Osteoblast (primary cell): ENCODE results near the gene NAT9. TPM values are rescaled to one million over a fixed set of nuclear protein-coding genes. Genes with fewer than 3 reads are reported as not detected.

ENCODE experiments used
- DNase-seq: peaks from one replicate; pipeline ENCODE4 v3.0.0; 2011; ENCODE audit warnings: low spot score, mixed read lengths; ENCODE audit not compliant: insufficient read length; ENCODE audit errors: missing footprints
- H2AFZ ChIP-seq: 2 replicates; pipeline ENCODE4 v1.6.0; 2011; ENCODE audit warnings: mild to moderate bottlenecking, low read length
- H3K27ac ChIP-seq: 2 replicates; pipeline ENCODE4 v1.5.1; 2011; ENCODE audit warnings: mild to moderate bottlenecking, low read depth, low read length, moderate library complexity
- H3K27me3 ChIP-seq: 2 replicates; pipeline ENCODE4 v1.6.0; 2012; ENCODE audit warnings: mild to moderate bottlenecking, control low read depth, inconsistent platforms, low read length, moderate library complexity; ENCODE audit not compliant: insufficient read depth
- H3K36me3 ChIP-seq: 2 replicates; pipeline ENCODE4 v1.5.1; 2011; ENCODE audit warnings: mild to moderate bottlenecking, low read length, control low read depth, moderate library complexity; ENCODE audit not compliant: insufficient read depth
- H3K4me1 ChIP-seq: 2 replicates; pipeline ENCODE4 v1.5.1; 2011; ENCODE audit warnings: mild to moderate bottlenecking, low read length, control low read depth, moderate library complexity; ENCODE audit not compliant: insufficient read depth
- H3K4me2 ChIP-seq: 2 replicates; pipeline ENCODE4 v1.6.0; 2011; ENCODE audit warnings: mild to moderate bottlenecking, low read length; ENCODE audit not compliant: insufficient read depth
- H3K4me3 ChIP-seq: fragments of 200-600 bp; sonication (generic); 3 replicates; pipeline ENCODE4 v1.5.1; 2012; ENCODE audit warnings: mild to moderate bottlenecking, low read length, inconsistent platforms; ENCODE audit not compliant: insufficient read depth
- H3K79me2 ChIP-seq: 2 replicates; pipeline ENCODE4 v1.6.0; 2012; ENCODE audit warnings: mild to moderate bottlenecking, low read length, control low read depth, inconsistent platforms; ENCODE audit not compliant: insufficient read depth
- H3K9me3 ChIP-seq: 2 replicates; pipeline ENCODE4 v1.5.1; 2011; ENCODE audit warnings: low read depth, low read length, control low read depth
- H4K20me1 ChIP-seq: 2 replicates; pipeline ENCODE4 v1.6.0; 2012; ENCODE audit warnings: mild to moderate bottlenecking, low read length, control low read depth; ENCODE audit not compliant: insufficient read depth
- CTCF ChIP-seq: IDR thresholded peaks from 2 replicates; pipeline ENCODE4 v1.5.1; 2011; ENCODE audit warnings: mild to moderate bottlenecking, low read depth, low read length, moderate library complexity; ENCODE audit errors: extremely low read depth
- total RNA-seq: library from RNA; depleted of rRNA; stranded (reverse); fragments of >200 nt; gene quantifications from 2 replicates; pipeline ENCODE4 v1.2.3, GENCODE V29; 2012

NAT9 gene
- total RNA-seq, 1 donor = 35.1 TPM

GRCh38 chr17:74796866-74797265, 20.7 kb upstream of the NAT9 start:
- Histone ChIP-seq H3K4me2 (no peak overlapping the region), H3K79me2 (no peaks in the 10 kb centered on the region), H3K4me3 (no peak overlapping the region), H3K27me3 (no peaks in the 10 kb centered on the region), H3K4me1 (no peaks in the 10 kb centered on the region), H4K20me1 (no peaks in the 10 kb centered on the region), H2AFZ (no peak overlapping the region), H3K9me3 (no peaks in the 10 kb centered on the region), H3K36me3 (peaks cover 68% of the 10 kb centered on the region), H3K27ac (no peak overlapping the region)
- TF ChIP-seq CTCF = no peak
- DNase-seq = no peak

DNA sequence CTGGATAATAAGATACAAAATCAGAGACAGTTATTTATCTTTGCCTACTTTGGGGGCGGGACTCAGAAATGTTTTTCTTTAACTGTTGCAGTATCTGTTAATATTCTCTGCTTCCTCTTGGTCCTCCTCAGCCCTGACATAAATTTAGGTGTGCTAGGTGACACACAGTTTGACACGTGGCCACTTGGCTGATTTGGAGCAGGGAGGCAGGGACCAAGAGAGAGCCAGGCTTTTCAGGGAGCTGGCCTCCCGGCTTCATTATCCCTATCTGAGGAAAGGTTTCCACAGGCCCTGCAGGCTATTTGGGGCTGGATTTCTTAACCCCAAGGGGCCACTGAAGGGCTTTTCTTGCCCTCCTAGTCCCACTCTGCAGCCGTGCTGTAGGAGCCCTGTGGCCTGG, 20.1 kb upstream of the NAT9 start:
- Histone ChIP-seq H3K4me1 (no peaks in the 10 kb centered on the region), H3K27me3 (no peaks in the 10 kb centered on the region), H3K4me3 (no peak overlapping the region), H2AFZ (no peak overlapping the region), H3K27ac (no peak overlapping the region), H3K4me2 (no peak overlapping the region), H4K20me1 (no peaks in the 10 kb centered on the region), H3K79me2 (no peaks in the 10 kb centered on the region), H3K36me3 (peaks cover 65% of the 10 kb centered on the region), H3K9me3 (no peaks in the 10 kb centered on the region)
- TF ChIP-seq CTCF = no peak
- no peak for DNase-seq

DNA sequence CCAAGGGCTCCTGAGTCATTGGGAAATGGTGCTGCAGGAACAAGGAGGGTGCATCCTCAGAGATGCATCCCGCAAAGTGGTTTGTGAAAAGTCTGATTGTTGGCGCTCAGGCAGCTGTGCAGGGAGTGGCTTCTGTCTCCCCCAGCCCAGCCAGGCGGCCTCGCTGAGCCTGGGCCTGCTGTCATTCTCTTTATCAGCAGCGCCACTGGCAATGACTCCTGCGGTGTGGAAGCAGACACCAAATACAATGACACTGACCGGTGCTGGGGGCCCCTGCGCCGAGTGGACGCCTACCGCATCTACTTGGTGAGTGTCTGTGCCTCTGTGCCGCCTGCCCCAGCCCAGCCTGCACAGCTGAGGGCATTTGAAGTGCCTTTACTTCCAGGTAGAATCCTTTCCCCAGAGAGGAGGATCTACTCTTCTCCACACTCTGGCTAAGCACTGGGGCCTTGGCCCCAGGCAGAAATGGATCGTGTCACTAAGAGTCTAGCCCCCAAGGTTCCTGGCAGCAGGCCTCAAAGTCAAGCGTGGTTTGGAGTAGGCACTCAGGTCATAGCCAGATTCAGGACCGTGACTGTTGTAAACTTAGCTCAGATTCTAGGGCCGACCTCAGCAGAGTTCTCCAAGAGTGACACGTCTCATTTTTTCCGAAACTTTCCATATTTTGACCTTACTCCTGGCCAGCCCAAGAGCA, 19.3 kb upstream of the NAT9 start:
- Histone ChIP-seq H3K4me1 (no peaks in the 10 kb centered on the region), H3K4me2 (no peak overlapping the region), H3K79me2 (no peaks in the 10 kb centered on the region), H3K36me3 (peaks cover 66% of the 10 kb centered on the region), H2AFZ (no peak overlapping the region), H3K9me3 (no peaks in the 10 kb centered on the region), H3K27ac (no peak overlapping the region), H3K27me3 (no peaks in the 10 kb centered on the region), H3K4me3 (no peak overlapping the region), H4K20me1 (no peaks in the 10 kb centered on the region)
- no peak for DNase-seq
- no peak for TF ChIP-seq CTCF

DNA sequence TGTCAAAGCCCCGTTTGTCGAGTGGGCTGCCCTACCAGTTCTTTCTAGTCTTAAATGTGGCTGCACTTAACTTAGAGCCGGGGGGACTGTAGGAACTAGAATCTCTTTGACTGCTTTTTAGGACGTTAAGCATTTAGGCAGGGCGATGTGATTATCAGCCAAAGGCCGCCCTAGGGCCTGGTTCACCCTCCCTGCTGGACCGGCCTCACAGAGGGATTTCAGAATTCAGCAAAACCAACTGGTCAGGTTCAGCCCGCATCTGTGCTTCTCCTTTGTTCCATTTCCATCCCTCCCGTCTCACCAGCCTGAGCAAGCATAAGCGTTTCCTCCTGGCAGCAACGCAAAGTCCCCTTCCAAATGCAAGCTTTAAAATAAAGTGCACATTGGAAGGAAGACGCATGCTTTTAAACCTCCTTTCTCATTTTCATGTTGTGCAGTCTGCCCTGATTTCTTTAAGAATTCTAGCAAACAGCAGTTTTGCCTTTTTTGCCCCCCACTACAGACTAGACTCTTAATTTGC, 16.5 kb upstream of the NAT9 start:
- no peak overlapping the region for H3K4me2 ChIP-seq
- H3K4me1 ChIP-seq = no peaks in the 10 kb centered on the region
- H3K9me3 ChIP-seq = no peaks in the 10 kb centered on the region
- TF ChIP-seq CTCF = no peak
- peaks cover 55% of the 10 kb centered on the region for H3K36me3 ChIP-seq
- DNase-seq = peak; percentile 50
- no peaks in the 10 kb centered on the region for H3K27me3 ChIP-seq
- H3K27ac ChIP-seq = no peak overlapping the region
- no peaks in the 10 kb centered on the region for H4K20me1 ChIP-seq
- H2AFZ ChIP-seq = no peak overlapping the region
- no peak overlapping the region for H3K4me3 ChIP-seq
- no peaks in the 10 kb centered on the region for H3K79me2 ChIP-seq
